ENCODE results near the gene LAD1.

DNA sequence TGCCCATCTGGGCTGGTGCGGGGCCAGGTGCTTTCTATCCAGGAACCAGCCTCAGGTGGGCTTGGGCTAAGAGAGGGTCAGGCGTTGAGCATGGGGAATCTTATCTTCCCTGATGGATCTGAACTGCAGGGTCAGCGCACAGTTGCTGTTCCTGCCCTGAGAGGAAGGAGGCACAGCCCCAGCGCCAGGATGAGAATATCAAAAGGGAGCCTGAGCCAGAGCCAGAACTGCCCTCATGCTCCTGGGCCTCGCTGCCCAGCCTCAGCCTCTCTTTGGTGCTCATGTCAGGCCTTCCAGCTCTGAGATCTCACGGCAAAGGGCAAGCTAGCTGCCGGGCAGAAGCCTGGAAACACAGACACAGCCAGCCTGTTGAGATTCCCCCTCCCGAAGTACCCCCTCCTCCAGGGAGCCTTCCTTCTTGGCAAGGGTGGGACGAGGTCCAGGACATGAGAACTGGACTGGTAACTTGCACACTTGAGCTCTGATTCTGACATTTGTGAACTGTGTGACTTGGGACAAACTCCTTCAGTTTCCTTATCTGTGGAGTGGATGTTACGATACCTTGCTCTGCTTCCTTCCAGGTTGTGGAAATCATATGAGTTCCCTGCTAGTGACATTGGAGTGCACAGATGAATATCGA is 1.2 kb upstream of the LAD1 start:
- TF ChIP-seq, protein P1, sequence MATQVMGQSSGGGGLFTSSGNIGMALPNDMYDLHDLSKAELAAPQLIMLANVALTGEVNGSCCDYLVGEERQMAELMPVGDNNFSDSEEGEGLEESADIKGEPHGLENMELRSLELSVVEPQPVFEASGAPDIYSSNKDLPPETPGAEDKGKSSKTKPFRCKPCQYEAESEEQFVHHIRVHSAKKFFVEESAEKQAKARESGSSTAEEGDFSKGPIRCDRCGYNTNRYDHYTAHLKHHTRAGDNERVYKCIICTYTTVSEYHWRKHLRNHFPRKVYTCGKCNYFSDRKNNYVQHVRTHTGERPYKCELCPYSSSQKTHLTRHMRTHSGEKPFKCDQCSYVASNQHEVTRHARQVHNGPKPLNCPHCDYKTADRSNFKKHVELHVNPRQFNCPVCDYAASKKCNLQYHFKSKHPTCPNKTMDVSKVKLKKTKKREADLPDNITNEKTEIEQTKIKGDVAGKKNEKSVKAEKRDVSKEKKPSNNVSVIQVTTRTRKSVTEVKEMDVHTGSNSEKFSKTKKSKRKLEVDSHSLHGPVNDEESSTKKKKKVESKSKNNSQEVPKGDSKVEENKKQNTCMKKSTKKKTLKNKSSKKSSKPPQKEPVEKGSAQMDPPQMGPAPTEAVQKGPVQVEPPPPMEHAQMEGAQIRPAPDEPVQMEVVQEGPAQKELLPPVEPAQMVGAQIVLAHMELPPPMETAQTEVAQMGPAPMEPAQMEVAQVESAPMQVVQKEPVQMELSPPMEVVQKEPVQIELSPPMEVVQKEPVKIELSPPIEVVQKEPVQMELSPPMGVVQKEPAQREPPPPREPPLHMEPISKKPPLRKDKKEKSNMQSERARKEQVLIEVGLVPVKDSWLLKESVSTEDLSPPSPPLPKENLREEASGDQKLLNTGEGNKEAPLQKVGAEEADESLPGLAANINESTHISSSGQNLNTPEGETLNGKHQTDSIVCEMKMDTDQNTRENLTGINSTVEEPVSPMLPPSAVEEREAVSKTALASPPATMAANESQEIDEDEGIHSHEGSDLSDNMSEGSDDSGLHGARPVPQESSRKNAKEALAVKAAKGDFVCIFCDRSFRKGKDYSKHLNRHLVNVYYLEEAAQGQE (IDR thresholded peaks at IDR 0.05; ENCODE audit: borderline replicate concordance): no peak
- TF ChIP-seq RAD21 (conservative IDR thresholded peaks at IDR 0.05) (no peak), SMC3 (conservative IDR thresholded peaks at IDR 0.05; ENCODE audit: poor library complexity) (no peak), POLR2AphosphoS5 (IDR thresholded peaks at IDR 0.05) (no peak), EZH2 (IDR thresholded peaks at IDR 0.05; ENCODE audit: borderline replicate concordance, insufficient read depth, low read length, poor library complexity, severe bottlenecking) (no peak), MXI1 (conservative IDR thresholded peaks at IDR 0.05; ENCODE audit: poor library complexity, severe bottlenecking) (no peak)
- TF ChIP-seq, protein P2, sequence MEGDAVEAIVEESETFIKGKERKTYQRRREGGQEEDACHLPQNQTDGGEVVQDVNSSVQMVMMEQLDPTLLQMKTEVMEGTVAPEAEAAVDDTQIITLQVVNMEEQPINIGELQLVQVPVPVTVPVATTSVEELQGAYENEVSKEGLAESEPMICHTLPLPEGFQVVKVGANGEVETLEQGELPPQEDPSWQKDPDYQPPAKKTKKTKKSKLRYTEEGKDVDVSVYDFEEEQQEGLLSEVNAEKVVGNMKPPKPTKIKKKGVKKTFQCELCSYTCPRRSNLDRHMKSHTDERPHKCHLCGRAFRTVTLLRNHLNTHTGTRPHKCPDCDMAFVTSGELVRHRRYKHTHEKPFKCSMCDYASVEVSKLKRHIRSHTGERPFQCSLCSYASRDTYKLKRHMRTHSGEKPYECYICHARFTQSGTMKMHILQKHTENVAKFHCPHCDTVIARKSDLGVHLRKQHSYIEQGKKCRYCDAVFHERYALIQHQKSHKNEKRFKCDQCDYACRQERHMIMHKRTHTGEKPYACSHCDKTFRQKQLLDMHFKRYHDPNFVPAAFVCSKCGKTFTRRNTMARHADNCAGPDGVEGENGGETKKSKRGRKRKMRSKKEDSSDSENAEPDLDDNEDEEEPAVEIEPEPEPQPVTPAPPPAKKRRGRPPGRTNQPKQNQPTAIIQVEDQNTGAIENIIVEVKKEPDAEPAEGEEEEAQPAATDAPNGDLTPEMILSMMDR (IDR thresholded peaks at IDR 0.05; ENCODE audit: poor library complexity, severe bottlenecking): no peak

Measured in neural cell (in vitro differentiated cells).